Left lung (tissue), 10 donors: ENCODE data around the gene MED10. TPM values are rescaled to one million over a fixed set of nuclear protein-coding genes. Genes with fewer than 3 reads are reported as not detected.

Experiments
- ATAC-seq: fragments of 200-7000 bp; cut with Tn5 transposase; one replicate; pipeline ENCODE4 v1.9.1; 2020; ENCODE audit warnings: moderate library complexity
- DNase-seq, 4 donors: peaks; one replicate each; pipeline ENCODE4 v3.0.0-alpha.2; 2013 to 2020
- H3K27ac ChIP-seq, 2 donors: fragments of 200-600 bp; sonication (generic) in 1 of 2; one replicate each; pipeline versions ENCODE4 v1.5.0 to v1.8.0; 2020 to 2021
- H3K27me3 ChIP-seq, 2 donors: fragments of 200-600 bp; sonication (generic) in 1 of 2; one replicate each; pipeline versions ENCODE4 v1.5.0 to v1.8.0; 2020 to 2021
- H3K36me3 ChIP-seq, 2 donors: fragments of 200-600 bp; sonication (generic) in 1 of 2; one replicate each; pipeline versions ENCODE4 v1.5.0 to v1.8.0; 2020 to 2021
- H3K4me1 ChIP-seq, 2 donors: fragments of 200-600 bp; one replicate each; pipeline ENCODE4 v1.8.0; 2021
- H3K4me3 ChIP-seq, 2 donors: fragments of 200-600 bp; sonication (generic) in 1 of 2; one replicate each; pipeline versions ENCODE4 v1.5.0 to v1.8.0; 2020 to 2021; ENCODE audit warnings: mild to moderate bottlenecking in 1 of 2
- H3K9me3 ChIP-seq, 2 donors: fragments of 200-600 bp; sonication (generic) in 1 of 2; one replicate each; pipeline versions ENCODE4 v1.5.0 to v1.8.0; 2020 to 2021
- CTCF ChIP-seq, 2 donors: fragments of 200-600 bp; sonication (generic) in 1 of 2; IDR thresholded peaks; one replicate each; pipeline versions ENCODE4 v1.5.0 to v1.8.0; 2021; ENCODE audit warnings: antibody characterized with exemption in 2 of 2
- intact Hi-C, 2 donors: fragments of 100-400 bp; cut with DNase I; formaldehyde crosslinking; loops; one replicate each; pipeline versions ENCODE4 v1.11.2 to v1.14.2; 2022
- polyA plus RNA-seq, 6 donors: library from polyadenylated mRNA; unstranded; fragments of 120-200 nt; gene quantifications; one replicate each; pipeline ENCODE4 v1.2.1, GENCODE V29; 2013; ENCODE audit not compliant: insufficient read length in 6 of 6
- total RNA-seq, 2 donors: library from RNA; stranded (reverse); fragmentation: NEBNext Ultra II Directional; extraction: Animal tissue kit (Norgen Biotek cat#: 25700); gene quantifications; one replicate each; pipeline ENCODE4 v1.2.1, GENCODE V29; 2021
- donor health status: DM: no; HTN: yes; CAD: no.
- donor health status: DM: no; HTN: no; CAD: no.

MED10 gene
- total and polyA plus RNA-seq, 8 donors = 21.4 to 50.6 (median 39.0) TPM

DNA sequence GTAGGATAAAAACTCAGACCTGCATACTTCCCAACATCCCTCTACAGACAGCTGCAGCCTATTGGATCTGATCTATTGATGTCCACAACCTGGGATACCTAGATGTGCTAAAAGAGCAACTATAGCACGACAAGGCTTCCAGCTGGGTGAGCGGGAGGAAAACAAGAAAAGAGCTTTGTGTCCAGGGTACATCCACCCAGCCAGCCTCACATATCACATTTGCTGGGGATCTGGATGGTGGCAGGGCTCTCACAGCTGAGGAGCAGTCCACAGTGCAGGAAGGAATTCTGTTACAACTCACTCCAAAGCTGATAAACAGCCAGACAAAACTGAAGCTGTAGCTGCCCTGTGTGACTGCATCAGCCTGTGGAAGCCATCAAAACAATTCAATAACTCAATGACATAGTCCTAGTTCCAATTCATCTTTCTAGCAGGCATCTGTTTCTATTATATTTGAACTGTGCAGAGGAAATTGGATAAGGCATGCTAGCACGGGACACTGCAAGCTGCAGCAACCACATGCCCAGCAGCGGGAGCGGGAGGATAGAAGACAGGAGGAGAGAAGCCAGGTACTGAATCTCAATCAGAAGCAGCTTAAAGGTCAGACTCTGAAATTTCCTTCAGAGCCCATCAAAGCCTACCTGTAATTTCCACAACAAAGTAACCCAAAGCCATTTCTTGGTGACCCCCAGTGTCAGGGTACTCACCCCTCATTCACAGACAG, 45.0 kb downstream of the MED10 start:
- H3K27me3 ChIP-seq = no peaks in the 10 kb centered on the region
- intact Hi-C loops = no loop called here
- H3K4me1 ChIP-seq = no peaks in the 10 kb centered on the region
- H3K27ac ChIP-seq = no peak overlapping the region
- DNase-seq = no peak
- H3K9me3 ChIP-seq = peaks cover 0 to 25% of the 10 kb centered on the region in 2 donors
- TF ChIP-seq CTCF (IDR thresholded peaks at IDR 0.05) = no peak
- H3K36me3 ChIP-seq = peaks cover 0 to 8% of the 10 kb centered on the region in 2 donors
- ATAC-seq = no peak
- H3K4me3 ChIP-seq = no peak overlapping the region

DNA sequence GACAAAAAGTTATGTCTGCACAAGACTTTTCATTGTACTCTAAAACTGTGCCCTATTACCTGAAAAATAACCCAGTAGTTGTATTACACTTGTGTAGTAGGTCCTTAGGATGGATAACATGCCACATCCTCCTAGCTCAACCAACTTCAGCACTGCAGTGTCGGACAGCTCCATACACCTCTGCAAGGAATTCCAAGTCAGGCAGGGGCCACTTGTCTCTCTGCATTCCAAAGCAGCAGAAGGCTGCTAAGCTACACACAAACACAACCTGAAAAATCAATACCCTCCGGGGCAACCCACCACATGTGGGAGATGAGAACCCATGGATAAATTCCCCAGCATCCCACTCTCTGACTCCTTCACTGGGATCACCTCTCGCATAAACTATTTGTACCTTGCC, 50.2 kb downstream of the MED10 start:
- peaks cover 0 to 25% of the 10 kb centered on the region in 2 donors for H3K9me3 ChIP-seq
- H3K4me3 ChIP-seq = no peak overlapping the region
- intact Hi-C loops = no loop called here
- H3K4me1 ChIP-seq = no peaks in the 10 kb centered on the region
- peaks cover 0 to 8% of the 10 kb centered on the region in 2 donors for H3K36me3 ChIP-seq
- DNase-seq (peak in 1 of 4 donors; percentile 29), ATAC-seq (peak; percentile 62)
- H3K27ac ChIP-seq = no peak overlapping the region
- no peak for TF ChIP-seq CTCF (IDR thresholded peaks at IDR 0.05)
- no peaks in the 10 kb centered on the region for H3K27me3 ChIP-seq

GRCh38 chr5:6326776-6327175, 51.6 kb downstream of the MED10 start:
- no peaks in the 10 kb centered on the region for H3K4me1 ChIP-seq
- H3K4me3 ChIP-seq = no peak overlapping the region
- H3K9me3 ChIP-seq = peaks cover 0 to 25% of the 10 kb centered on the region in 2 donors
- no peak for ATAC-seq
- no peaks in the 10 kb centered on the region for H3K27me3 ChIP-seq
- TF ChIP-seq CTCF (IDR thresholded peaks at IDR 0.05) = no peak
- no peak overlapping the region for H3K27ac ChIP-seq
- DNase-seq = no peak
- intact Hi-C loops = no loop called here
- peaks cover 0 to 8% of the 10 kb centered on the region in 2 donors for H3K36me3 ChIP-seq

GRCh38 chr5:6322163-6322713, 56.1 kb downstream of the MED10 start:
- Histone ChIP-seq H3K27ac (no peak overlapping the region), H3K4me1 (no peaks in the 10 kb centered on the region), H3K9me3 (peaks cover 0 to 12% of the 10 kb centered on the region in 2 donors), H3K4me3 (no peak overlapping the region), H3K36me3 (no peaks in the 10 kb centered on the region), H3K27me3 (no peaks in the 10 kb centered on the region)
- no peak for ATAC-seq
- intact Hi-C loops = no loop called here
- no peak for DNase-seq
- no peak for TF ChIP-seq CTCF (IDR thresholded peaks at IDR 0.05)

Other genes with a start within 250 kb of the MED10 start
- under 1 TPM; 0.05 to 0.06 TPM for gene UBE2QL1, start 70.3 kb upstream of the MED10 start, total RNA-seq
- gene UBE2QL1, start 70.3 kb upstream of the MED10 start, polyA plus RNA-seq = under 1 TPM; 0.26 to 0.32 (median 0.28) TPM